Measurements from ENCODE around the gene TMEM202. TPM values are rescaled to one million over a fixed set of nuclear protein-coding genes. Genes with fewer than 3 reads are reported as not detected.
"Not testable (repeated sequence)": the region's sequence is repeated elsewhere in the genome, so short reads cannot be mapped to it uniquely, and the experiment has no call there.

TMEM202 gene
- total RNA-seq (2014; rRNA removed; shearing (Covaris generic)) = not detected in 2 replicates

GRCh38 chr15:72397796-72398588 lies at the start of gene TMEM202:
Gene TMEM202, plus strand, starts transcription at chr15:72398305. Its CDS starts 22 bp downstream, at chr15:72398327.
- DNase-seq (ENCODE audit: low spot score) = no peak

- no peak for DNase-seq (ENCODE audit: low spot score)
These were observed 44.8 kb upstream of the TMEM202 start for GRCh38 chr15:72353266-72353665.

- no peak for DNase-seq (ENCODE audit: low spot score)
These were observed 43.6 kb upstream of the TMEM202 start for GRCh38 chr15:72354496-72354895.

- no peak for DNase-seq (ENCODE audit: low spot score)
These were observed 40.0 kb upstream of the TMEM202 start for GRCh38 chr15:72358121-72358520.

- peak; percentile 69 for DNase-seq (ENCODE audit: low spot score)
These were observed 39.4 kb upstream of the TMEM202 start for GRCh38 chr15:72358650-72359171.

- DNase-seq (ENCODE audit: low spot score) = no peak
These were observed 36.9 kb upstream of the TMEM202 start for GRCh38 chr15:72361176-72361575.

- no peak for DNase-seq (ENCODE audit: low spot score)
These were observed 32.3 kb upstream of the TMEM202 start for GRCh38 chr15:72365844-72366243.

GRCh38 chr15:72368325-72368724 lies 29.8 kb upstream of the TMEM202 start:
- DNase-seq (ENCODE audit: low spot score) = no peak

GRCh38 chr15:72368899-72369298 lies 29.2 kb upstream of the TMEM202 start:
- no peak for DNase-seq (ENCODE audit: low spot score)

GRCh38 chr15:72369964-72370363 lies 28.1 kb upstream of the TMEM202 start:
- no peak for DNase-seq (ENCODE audit: low spot score)

GRCh38 chr15:72372361-72372760 lies 25.7 kb upstream of the TMEM202 start:
- no peak for DNase-seq (ENCODE audit: low spot score)

GRCh38 chr15:72375501-72375845 lies 22.6 kb upstream of the TMEM202 start:
- no peak for DNase-seq (ENCODE audit: low spot score)

GRCh38 chr15:72375846-72376581 lies 22.1 kb upstream of the TMEM202 start, which contains the start of gene HEXA:
Gene HEXA, minus strand, starts transcription at chr15:72376014. Its CDS starts 42 bp downstream, at chr15:72375972.
- DNase-seq (ENCODE audit: low spot score) = peak; percentile 87

- DNase-seq (ENCODE audit: low spot score) = no peak
These were observed 20.8 kb upstream of the TMEM202 start for GRCh38 chr15:72377331-72377730.

GRCh38 chr15:72379106-72379505 lies 19.0 kb upstream of the TMEM202 start:
- DNase-seq (ENCODE audit: low spot score) = not testable (repeated sequence)

- no peak for DNase-seq (ENCODE audit: low spot score)
These were observed 18.2 kb upstream of the TMEM202 start for GRCh38 chr15:72379856-72380430.

- no peak for DNase-seq (ENCODE audit: low spot score)
These were observed 17.4 kb upstream of the TMEM202 start for GRCh38 chr15:72380743-72381142.

- no peak for DNase-seq (ENCODE audit: low spot score)
These were observed 16.0 kb upstream of the TMEM202 start for GRCh38 chr15:72382146-72382545.

GRCh38 chr15:72387741-72388140 lies 10.4 kb upstream of the TMEM202 start:
- DNase-seq (ENCODE audit: low spot score) = no peak

GRCh38 chr15:72389231-72389630 lies 8.9 kb upstream of the TMEM202 start:
- DNase-seq (ENCODE audit: low spot score) = no peak

- not testable (repeated sequence) for DNase-seq (ENCODE audit: low spot score)
These were observed 1.8 kb upstream of the TMEM202 start for GRCh38 chr15:72396331-72396730.

GRCh38 chr15:72398648-72399047 lies 543 bp downstream of the TMEM202 start:
- DNase-seq (ENCODE audit: low spot score) = no peak
